GM18511 (cell line): ENCODE data around the gene FAM187B.
A peak's percentile ranks its signal among the peaks of the same experiment; 100 is the strongest.

Source experiments
- ATAC-seq: cut with Tn5 transposase; IDR thresholded peaks from one replicate; pipeline ENCODE4 v1.9.1; 2021; ENCODE audit warnings: mild to moderate bottlenecking, moderate library complexity; ENCODE audit not compliant: unreplicated experiment

FAM187B gene

GRCh38 chr19:35228177-35228930 lies at the start of gene FAM187B:
Gene FAM187B (minus strand): TSS chr19:35228739. CDS start chr19:35228680, 59 bp downstream.
- no peak for ATAC-seq

GRCh38 chr19:35276706-35277281 lies 48.3 kb upstream of the FAM187B start:
- no peak for ATAC-seq

- no peak for ATAC-seq
Observed at GRCh38 chr19:35274323-35274722, 45.8 kb upstream of the FAM187B start.

GRCh38 chr19:35273686-35274259 lies 45.2 kb upstream of the FAM187B start:
- ATAC-seq, result no peak

- no peak for ATAC-seq
Observed at GRCh38 chr19:35272954-35273649, 44.6 kb upstream of the FAM187B start.

GRCh38 chr19:35272122-35272719 lies 43.7 kb upstream of the FAM187B start:
- ATAC-seq, result no peak

- no peak for ATAC-seq
Observed at GRCh38 chr19:35271546-35271945, 43.0 kb upstream of the FAM187B start.

- ATAC-seq, result no peak
Observed at GRCh38 chr19:35270381-35270811, 41.9 kb upstream of the FAM187B start.

GRCh38 chr19:35269438-35270117 lies 41.0 kb upstream of the FAM187B start:
- ATAC-seq, result peak; percentile 62

GRCh38 chr19:35268536-35269437 lies 40.2 kb upstream of the FAM187B start, which contains the start of gene USF2:
Gene USF2 (plus strand): TSS chr19:35268962. CDS start chr19:35269102, 140 bp downstream.
- ATAC-seq, result peak; percentile 21

GRCh38 chr19:35267818-35268535 lies 39.4 kb upstream of the FAM187B start:
- peak; percentile 50 for ATAC-seq

GRCh38 chr19:35267353-35267817 lies 38.8 kb upstream of the FAM187B start:
- peak; percentile 25 for ATAC-seq

GRCh38 chr19:35266520-35267352 lies 38.2 kb upstream of the FAM187B start:
- no peak for ATAC-seq

GRCh38 chr19:35265900-35266519 lies 37.5 kb upstream of the FAM187B start:
- ATAC-seq, result no peak

GRCh38 chr19:35265126-35265899 lies 36.8 kb upstream of the FAM187B start:
- ATAC-seq, result no peak

GRCh38 chr19:35264268-35265125 lies 36.0 kb upstream of the FAM187B start:
- no peak for ATAC-seq
